GM18499 (cell line): ENCODE data around the gene PIK3C3.
A peak's percentile ranks its signal among the peaks of the same experiment; 100 is the strongest.
"Not testable (repeated sequence)": the region's sequence is repeated elsewhere in the genome, so short reads cannot be mapped to it uniquely, and the experiment has no call there.

ENCODE experiments used
- ATAC-seq: cut with Tn5 transposase; IDR thresholded peaks from one replicate; pipeline ENCODE4 v1.9.1; 2021; ENCODE audit warnings: moderate number of reproducible peaks; ENCODE audit not compliant: insufficient read depth, unreplicated experiment

Gene PIK3C3

GRCh38 chr18:42112147-42112546 lies 157.1 kb downstream of the PIK3C3 start:
- not testable (repeated sequence) for ATAC-seq

- no peak for ATAC-seq
Measured at GRCh38 chr18:42112657-42113420, 157.8 kb downstream of the PIK3C3 start.

GRCh38 chr18:42113529-42114191 lies 158.6 kb downstream of the PIK3C3 start:
- peak; percentile 52 for ATAC-seq

- peak; percentile 68 for ATAC-seq
Measured at GRCh38 chr18:42114310-42114943, 159.4 kb downstream of the PIK3C3 start.

- ATAC-seq = no peak
Measured at GRCh38 chr18:42126586-42126985, 171.6 kb downstream of the PIK3C3 start.

- ATAC-seq = no peak
Measured at GRCh38 chr18:42131066-42131929, 176.3 kb downstream of the PIK3C3 start.

- no peak for ATAC-seq
Measured at GRCh38 chr18:42131930-42132244, 176.9 kb downstream of the PIK3C3 start.
